GM23338 (cell line): ENCODE results near the gene NBAS. TPM values are rescaled to one million over a fixed set of nuclear protein-coding genes. Genes with fewer than 3 reads are reported as not detected.

ENCODE experiments used
- ATAC-seq: fragments of 200-7000 bp; cut with Tn5 transposase; 3 replicates; pipeline ENCODE4 v1.9.1; 2020
- DNase-seq: peaks from one replicate; pipeline ENCODE4 v3.0.0-alpha.2; 2015; ENCODE audit warnings: low spot score
- H2AFZ ChIP-seq: fragments of 200-600 bp; sonication (generic); 2 replicates; pipeline ENCODE4 v1.8.0; 2016; ENCODE audit warnings: antibody characterized with exemption, mild to moderate bottlenecking, moderate library complexity
- H3F3A ChIP-seq: fragments of 200-600 bp; sonication (generic); replicated peaks from 2 replicates; pipeline ENCODE4 v1.8.0; 2017; ENCODE audit warnings: antibody characterized with exemption, mixed run types, low read depth
- H3K27ac ChIP-seq: fragments of 200-600 bp; sonication (generic); 2 replicates; pipeline ENCODE4 v1.6.1; 2016; ENCODE audit warnings: low read depth
- H3K27me3 ChIP-seq: fragments of 200-600 bp; sonication (generic); 2 replicates; pipeline ENCODE4 v1.8.0; 2016; ENCODE audit warnings: mild to moderate bottlenecking, mixed run types, moderate library complexity; ENCODE audit not compliant: insufficient read depth
- H3K36me3 ChIP-seq: fragments of 200-600 bp; sonication (generic); 2 replicates; pipeline ENCODE4 v1.8.0; 2016; ENCODE audit warnings: mild to moderate bottlenecking; ENCODE audit not compliant: insufficient read depth
- H3K4me1 ChIP-seq: fragments of 200-600 bp; sonication (generic); 2 replicates; pipeline ENCODE4 v1.8.0; 2016; ENCODE audit warnings: mild to moderate bottlenecking, moderate library complexity; ENCODE audit not compliant: insufficient read depth
- H3K4me2 ChIP-seq: fragments of 200-600 bp; sonication (generic); 2 replicates; pipeline ENCODE4 v1.7.1; 2017; ENCODE audit warnings: mixed run types
- H3K4me3 ChIP-seq: fragments of 200-600 bp; sonication (generic); 2 replicates; pipeline ENCODE4 v1.6.1; 2016; ENCODE audit warnings: mixed run types
- H3K79me2 ChIP-seq: fragments of 200-600 bp; sonication (generic); replicated peaks from 2 replicates; pipeline ENCODE4 v1.8.0; 2017; ENCODE audit warnings: mild to moderate bottlenecking; ENCODE audit not compliant: insufficient read depth
- H3K9me2 ChIP-seq: fragments of 200-600 bp; sonication (generic); 2 replicates; pipeline ENCODE4 v1.8.0; 2017; ENCODE audit not compliant: insufficient read depth
- H4K20me1 ChIP-seq: fragments of 200-600 bp; sonication (generic); replicated peaks from 2 replicates; pipeline ENCODE4 v1.8.0; 2017; ENCODE audit warnings: mild to moderate bottlenecking; ENCODE audit not compliant: insufficient read depth
- H3K27ac Mint-ChIP-seq: 2 replicates; pipeline ENCODE4 v1.8.0; 2020; ENCODE audit warnings: inconsistent platforms, mild to moderate bottlenecking, moderate library complexity, mixed read lengths
- H3K27me3 Mint-ChIP-seq: 3 replicates; pipeline ENCODE4 v1.8.0; 2022; ENCODE audit warnings: low read depth, mild to moderate bottlenecking, moderate library complexity, mixed read lengths, inconsistent platforms; ENCODE audit not compliant: insufficient read depth, poor library complexity
- H3K36me3 Mint-ChIP-seq: 3 replicates; pipeline ENCODE4 v1.8.0; 2021; ENCODE audit warnings: low read depth, mild to moderate bottlenecking, inconsistent platforms, moderate library complexity, mixed read lengths
- H3K4me1 Mint-ChIP-seq: 3 replicates; pipeline ENCODE4 v1.8.0; 2020; ENCODE audit warnings: mild to moderate bottlenecking, inconsistent platforms, mixed read lengths
- H3K4me3 Mint-ChIP-seq: 3 replicates; pipeline ENCODE4 v1.8.0; 2021; ENCODE audit warnings: moderate library complexity, mild to moderate bottlenecking, inconsistent platforms, mixed read lengths
- H3K9me3 Mint-ChIP-seq: 3 replicates; pipeline ENCODE4 v1.8.0; 2020; ENCODE audit warnings: moderate library complexity, mild to moderate bottlenecking, inconsistent platforms, mixed read lengths
- POLR2AphosphoS5 ChIP-seq: IDR thresholded peaks from 2 replicates; pipeline ENCODE4 v1.6.1; 2016; ENCODE audit warnings: antibody characterized with exemption, low read depth
- STAT1 ChIP-seq: IDR thresholded peaks from one replicate; pipeline ENCODE4 v1.6.1; 2016; ENCODE audit warnings: antibody characterized with exemption; ENCODE audit not compliant: unreplicated experiment
- ZNF114 ChIP-seq: fragments of 250-450 bp; sonication (Bioruptor Pico); IDR thresholded peaks from 2 replicates; pipeline ENCODE4 v1.5.0; 2020; ENCODE audit warnings: mild to moderate bottlenecking, moderate library complexity
- polyA plus RNA-seq: library from polyadenylated mRNA; unstranded; fragments of >200 nt; fragmentation: Nextera tagmentation; extraction: Ambion mirVana; gene quantifications from 2 replicates; pipeline ENCODE4 v1.2.1, GENCODE V29; 2016
- total RNA-seq: library from RNA; depleted of rRNA; stranded (reverse); fragments of >200 nt; shearing (Covaris generic); gene quantifications from 2 replicates; pipeline ENCODE4 v1.2.3, GENCODE V29; 2014
- TF ChIP-seq, protein P1 (sequence below): fragments of 250-450 bp; sonication (Bioruptor Pico); IDR thresholded peaks from 2 replicates; pipeline ENCODE4 v1.5.0; 2020; ENCODE audit warnings: mild to moderate bottlenecking, moderate library complexity
- TF ChIP-seq, protein P2 (sequence below): IDR thresholded peaks from one replicate; pipeline ENCODE4 v1.6.1; 2018; ENCODE audit warnings: antibody characterized with exemption; ENCODE audit not compliant: unreplicated experiment
- TF ChIP-seq, protein P3 (sequence below), 2 experiments: fragments of 200-600 bp in 1 of 2; sonication (generic) in 1 of 2; conservative IDR thresholded peaks; 2 replicates each; pipeline versions ENCODE4 v1.5.1 to v1.6.1; 2016 to 2017; ENCODE audit warnings: antibody characterized with exemption in 2 of 2, low read depth in 2 of 2, mild to moderate bottlenecking in 2 of 2, moderate library complexity in 1 of 2

NBAS gene
- total and polyA plus RNA-seq, 2 experiments from 2014 or later, result 24.8 to 38.9 TPM

DNA sequence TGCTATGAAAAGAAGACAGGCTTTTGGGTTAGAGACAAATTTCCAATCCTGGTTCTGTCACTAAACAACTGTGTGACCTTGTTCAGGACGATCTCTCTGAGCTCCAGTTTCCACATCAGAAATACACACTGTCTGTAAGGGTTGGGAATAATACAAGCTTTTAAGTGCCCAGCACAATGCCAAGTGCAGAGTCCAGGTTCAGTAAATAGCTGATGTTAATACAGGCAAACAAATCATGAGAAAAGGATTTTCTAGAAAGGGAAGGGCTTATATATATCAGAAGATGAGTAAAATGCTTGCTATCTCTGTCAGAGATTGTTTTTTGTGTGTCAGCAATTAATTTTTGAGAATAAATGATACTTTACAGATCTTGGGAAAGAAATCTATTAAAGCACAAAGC lies 388.3 kb downstream of the NBAS start:
- H3K36me3 ChIP-seq, result no peaks in the 10 kb centered on the region
- peaks cover 21% of the 10 kb centered on the region for H3K4me1 Mint-ChIP-seq

DNA sequence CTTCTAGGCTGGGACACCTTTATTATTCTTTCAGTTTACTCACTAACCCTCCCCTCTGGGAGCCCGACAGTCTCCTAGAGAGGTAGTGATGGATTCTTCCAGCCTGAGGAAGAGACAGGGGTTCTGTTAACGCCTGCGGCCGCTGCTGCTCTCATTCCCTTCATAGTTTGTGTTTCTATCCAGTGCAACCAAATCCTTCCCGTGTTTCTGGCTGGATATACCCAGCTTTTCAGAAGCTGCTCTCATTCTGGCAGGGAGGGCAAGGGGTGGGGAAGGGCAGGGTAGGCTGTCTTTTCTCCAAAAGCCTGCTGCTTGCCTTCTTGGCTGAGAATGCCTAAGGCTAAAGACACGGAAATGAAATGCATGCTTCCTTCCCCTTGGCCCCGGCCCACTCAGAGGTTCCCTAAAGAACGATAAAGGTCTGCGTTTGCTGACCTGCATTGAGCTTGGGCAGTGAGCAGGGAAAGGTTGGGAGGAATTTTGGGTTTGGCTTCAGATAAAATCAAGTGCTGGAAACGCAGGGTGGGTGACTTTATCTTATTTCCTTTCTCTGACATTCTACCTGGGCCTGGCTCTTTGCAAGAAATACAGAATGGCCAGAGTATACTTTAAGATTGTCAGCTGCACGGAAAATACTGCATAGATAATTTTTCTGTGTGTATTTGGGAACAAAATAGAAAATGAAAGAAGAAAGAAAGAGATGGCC lies 390.9 kb downstream of the NBAS start:
- H3K4me1 Mint-ChIP-seq, result peaks cover 21% of the 10 kb centered on the region
- Histone ChIP-seq H3K9me2 (no peaks in the 10 kb centered on the region), H3K4me2 (peak overlapping the region; percentile 49), H3K79me2 (no peaks in the 10 kb centered on the region), H3K4me3 (no peak overlapping the region), H3K27ac (peak overlapping the region; percentile 74; the same call in 1 of the 2 replicates), H4K20me1 (no peaks in the 10 kb centered on the region), H3K27me3 (no peaks in the 10 kb centered on the region), H3K36me3 (no peaks in the 10 kb centered on the region), H3K4me1 (peaks cover 16% of the 10 kb centered on the region), H2AFZ (peak overlapping the region; percentile 61; the same call in 1 of the 2 replicates), H3F3A (peaks cover 5% of the 10 kb centered on the region; the same call in 1 of the 2 replicates)
- peak; percentile 93 for ATAC-seq
- H3K27ac Mint-ChIP-seq, result peak overlapping the region; percentile 78
- H3K9me3 Mint-ChIP-seq, result no peaks in the 10 kb centered on the region
- TF ChIP-seq, protein P1, sequence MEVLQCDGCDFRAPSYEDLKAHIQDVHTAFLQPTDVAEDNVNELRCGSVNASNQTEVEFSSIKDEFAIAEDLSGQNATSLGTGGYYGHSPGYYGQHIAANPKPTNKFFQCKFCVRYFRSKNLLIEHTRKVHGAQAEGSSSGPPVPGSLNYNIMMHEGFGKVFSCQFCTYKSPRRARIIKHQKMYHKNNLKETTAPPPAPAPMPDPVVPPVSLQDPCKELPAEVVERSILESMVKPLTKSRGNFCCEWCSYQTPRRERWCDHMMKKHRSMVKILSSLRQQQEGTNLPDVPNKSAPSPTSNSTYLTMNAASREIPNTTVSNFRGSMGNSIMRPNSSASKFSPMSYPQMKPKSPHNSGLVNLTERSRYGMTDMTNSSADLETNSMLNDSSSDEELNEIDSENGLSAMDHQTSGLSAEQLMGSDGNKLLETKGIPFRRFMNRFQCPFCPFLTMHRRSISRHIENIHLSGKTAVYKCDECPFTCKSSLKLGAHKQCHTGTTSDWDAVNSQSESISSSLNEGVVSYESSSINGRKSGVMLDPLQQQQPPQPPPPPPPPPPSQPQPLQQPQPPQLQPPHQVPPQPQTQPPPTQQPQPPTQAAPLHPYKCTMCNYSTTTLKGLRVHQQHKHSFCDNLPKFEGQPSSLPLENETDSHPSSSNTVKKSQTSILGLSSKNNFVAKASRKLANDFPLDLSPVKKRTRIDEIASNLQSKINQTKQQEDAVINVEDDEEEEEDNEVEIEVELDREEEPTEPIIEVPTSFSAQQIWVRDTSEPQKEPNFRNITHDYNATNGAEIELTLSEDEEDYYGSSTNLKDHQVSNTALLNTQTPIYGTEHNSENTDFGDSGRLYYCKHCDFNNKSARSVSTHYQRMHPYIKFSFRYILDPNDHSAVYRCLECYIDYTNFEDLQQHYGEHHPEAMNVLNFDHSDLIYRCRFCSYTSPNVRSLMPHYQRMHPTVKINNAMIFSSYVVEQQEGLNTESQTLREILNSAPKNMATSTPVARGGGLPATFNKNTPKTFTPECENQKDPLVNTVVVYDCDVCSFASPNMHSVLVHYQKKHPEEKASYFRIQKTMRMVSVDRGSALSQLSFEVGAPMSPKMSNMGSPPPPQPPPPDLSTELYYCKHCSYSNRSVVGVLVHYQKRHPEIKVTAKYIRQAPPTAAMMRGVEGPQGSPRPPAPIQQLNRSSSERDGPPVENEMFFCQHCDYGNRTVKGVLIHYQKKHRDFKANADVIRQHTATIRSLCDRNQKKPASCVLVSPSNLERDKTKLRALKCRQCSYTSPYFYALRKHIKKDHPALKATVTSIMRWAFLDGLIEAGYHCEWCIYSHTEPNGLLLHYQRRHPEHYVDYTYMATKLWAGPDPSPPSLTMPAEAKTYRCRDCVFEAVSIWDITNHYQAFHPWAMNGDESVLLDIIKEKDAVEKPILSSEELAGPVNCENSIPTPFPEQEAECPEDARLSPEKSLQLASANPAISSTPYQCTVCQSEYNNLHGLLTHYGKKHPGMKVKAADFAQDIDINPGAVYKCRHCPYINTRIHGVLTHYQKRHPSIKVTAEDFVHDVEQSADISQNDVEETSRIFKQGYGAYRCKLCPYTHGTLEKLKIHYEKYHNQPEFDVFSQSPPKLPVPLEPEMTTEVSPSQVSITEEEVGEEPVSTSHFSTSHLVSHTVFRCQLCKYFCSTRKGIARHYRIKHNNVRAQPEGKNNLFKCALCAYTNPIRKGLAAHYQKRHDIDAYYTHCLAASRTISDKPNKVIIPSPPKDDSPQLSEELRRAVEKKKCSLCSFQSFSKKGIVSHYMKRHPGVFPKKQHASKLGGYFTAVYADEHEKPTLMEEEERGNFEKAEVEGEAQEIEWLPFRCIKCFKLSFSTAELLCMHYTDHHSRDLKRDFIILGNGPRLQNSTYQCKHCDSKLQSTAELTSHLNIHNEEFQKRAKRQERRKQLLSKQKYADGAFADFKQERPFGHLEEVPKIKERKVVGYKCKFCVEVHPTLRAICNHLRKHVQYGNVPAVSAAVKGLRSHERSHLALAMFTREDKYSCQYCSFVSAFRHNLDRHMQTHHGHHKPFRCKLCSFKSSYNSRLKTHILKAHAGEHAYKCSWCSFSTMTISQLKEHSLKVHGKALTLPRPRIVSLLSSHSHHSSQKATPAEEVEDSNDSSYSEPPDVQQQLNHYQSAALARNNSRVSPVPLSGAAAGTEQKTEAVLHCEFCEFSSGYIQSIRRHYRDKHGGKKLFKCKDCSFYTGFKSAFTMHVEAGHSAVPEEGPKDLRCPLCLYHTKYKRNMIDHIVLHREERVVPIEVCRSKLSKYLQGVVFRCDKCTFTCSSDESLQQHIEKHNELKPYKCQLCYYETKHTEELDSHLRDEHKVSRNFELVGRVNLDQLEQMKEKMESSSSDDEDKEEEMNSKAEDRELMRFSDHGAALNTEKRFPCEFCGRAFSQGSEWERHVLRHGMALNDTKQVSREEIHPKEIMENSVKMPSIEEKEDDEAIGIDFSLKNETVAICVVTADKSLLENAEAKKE (CRISPR knock-in tag), result 0 out of 2 replicates have a peak, but pooled peaks have one; percentile 10
- TF ChIP-seq, protein P2, sequence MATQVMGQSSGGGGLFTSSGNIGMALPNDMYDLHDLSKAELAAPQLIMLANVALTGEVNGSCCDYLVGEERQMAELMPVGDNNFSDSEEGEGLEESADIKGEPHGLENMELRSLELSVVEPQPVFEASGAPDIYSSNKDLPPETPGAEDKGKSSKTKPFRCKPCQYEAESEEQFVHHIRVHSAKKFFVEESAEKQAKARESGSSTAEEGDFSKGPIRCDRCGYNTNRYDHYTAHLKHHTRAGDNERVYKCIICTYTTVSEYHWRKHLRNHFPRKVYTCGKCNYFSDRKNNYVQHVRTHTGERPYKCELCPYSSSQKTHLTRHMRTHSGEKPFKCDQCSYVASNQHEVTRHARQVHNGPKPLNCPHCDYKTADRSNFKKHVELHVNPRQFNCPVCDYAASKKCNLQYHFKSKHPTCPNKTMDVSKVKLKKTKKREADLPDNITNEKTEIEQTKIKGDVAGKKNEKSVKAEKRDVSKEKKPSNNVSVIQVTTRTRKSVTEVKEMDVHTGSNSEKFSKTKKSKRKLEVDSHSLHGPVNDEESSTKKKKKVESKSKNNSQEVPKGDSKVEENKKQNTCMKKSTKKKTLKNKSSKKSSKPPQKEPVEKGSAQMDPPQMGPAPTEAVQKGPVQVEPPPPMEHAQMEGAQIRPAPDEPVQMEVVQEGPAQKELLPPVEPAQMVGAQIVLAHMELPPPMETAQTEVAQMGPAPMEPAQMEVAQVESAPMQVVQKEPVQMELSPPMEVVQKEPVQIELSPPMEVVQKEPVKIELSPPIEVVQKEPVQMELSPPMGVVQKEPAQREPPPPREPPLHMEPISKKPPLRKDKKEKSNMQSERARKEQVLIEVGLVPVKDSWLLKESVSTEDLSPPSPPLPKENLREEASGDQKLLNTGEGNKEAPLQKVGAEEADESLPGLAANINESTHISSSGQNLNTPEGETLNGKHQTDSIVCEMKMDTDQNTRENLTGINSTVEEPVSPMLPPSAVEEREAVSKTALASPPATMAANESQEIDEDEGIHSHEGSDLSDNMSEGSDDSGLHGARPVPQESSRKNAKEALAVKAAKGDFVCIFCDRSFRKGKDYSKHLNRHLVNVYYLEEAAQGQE, result no peak
- no peak for TF ChIP-seq STAT1
- H3K27me3 Mint-ChIP-seq, result no peaks in the 10 kb centered on the region
- H3K4me3 Mint-ChIP-seq, result no peak overlapping the region
- no peaks in the 10 kb centered on the region for H3K36me3 Mint-ChIP-seq
- peak; percentile 68 for DNase-seq

More for the DNA sequence above, 388.3 kb downstream of the NBAS start:
- DNase-seq, result no peak
- no peak for ATAC-seq
- Mint-ChIP-seq H3K9me3 (no peaks in the 10 kb centered on the region), H3K4me3 (no peak overlapping the region), H3K27me3 (no peaks in the 10 kb centered on the region), H3K27ac (no peak overlapping the region), H3K36me3 (no peaks in the 10 kb centered on the region)
- no peaks in the 10 kb centered on the region for H4K20me1 ChIP-seq
- H3K27ac ChIP-seq, result no peak overlapping the region
- H3K4me3 ChIP-seq, result no peak overlapping the region
- no peak overlapping the region for H3K4me2 ChIP-seq
- no peaks in the 10 kb centered on the region for H3K27me3 ChIP-seq
- TF ChIP-seq STAT1 (no peak), POLR2AphosphoS5 (no peak), ZNF114 (CRISPR knock-in tag) (no peak)
- TF ChIP-seq, protein P3, sequence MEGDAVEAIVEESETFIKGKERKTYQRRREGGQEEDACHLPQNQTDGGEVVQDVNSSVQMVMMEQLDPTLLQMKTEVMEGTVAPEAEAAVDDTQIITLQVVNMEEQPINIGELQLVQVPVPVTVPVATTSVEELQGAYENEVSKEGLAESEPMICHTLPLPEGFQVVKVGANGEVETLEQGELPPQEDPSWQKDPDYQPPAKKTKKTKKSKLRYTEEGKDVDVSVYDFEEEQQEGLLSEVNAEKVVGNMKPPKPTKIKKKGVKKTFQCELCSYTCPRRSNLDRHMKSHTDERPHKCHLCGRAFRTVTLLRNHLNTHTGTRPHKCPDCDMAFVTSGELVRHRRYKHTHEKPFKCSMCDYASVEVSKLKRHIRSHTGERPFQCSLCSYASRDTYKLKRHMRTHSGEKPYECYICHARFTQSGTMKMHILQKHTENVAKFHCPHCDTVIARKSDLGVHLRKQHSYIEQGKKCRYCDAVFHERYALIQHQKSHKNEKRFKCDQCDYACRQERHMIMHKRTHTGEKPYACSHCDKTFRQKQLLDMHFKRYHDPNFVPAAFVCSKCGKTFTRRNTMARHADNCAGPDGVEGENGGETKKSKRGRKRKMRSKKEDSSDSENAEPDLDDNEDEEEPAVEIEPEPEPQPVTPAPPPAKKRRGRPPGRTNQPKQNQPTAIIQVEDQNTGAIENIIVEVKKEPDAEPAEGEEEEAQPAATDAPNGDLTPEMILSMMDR (conservative IDR thresholded peaks at IDR 0.05; ENCODE audit: low read depth in 2 of 2), result no peak
- peaks cover 16% of the 10 kb centered on the region for H3K4me1 ChIP-seq
- H3F3A ChIP-seq, result peaks cover 5% of the 10 kb centered on the region; the same call in 1 of the 2 replicates
- no peaks in the 10 kb centered on the region for H3K79me2 ChIP-seq
- H3K9me2 ChIP-seq, result no peaks in the 10 kb centered on the region
- H2AFZ ChIP-seq, result no peak overlapping the region
